ENCODE results near the gene SLPI.

Gene SLPI

GRCh38 chr20:45246109-45246508, 8.3 kb downstream of the SLPI start:
- H3K4me3 ChIP-seq (ENCODE audit: low read depth, low read length): no peak overlapping the region
- no peak for TF ChIP-seq CTCF (IDR thresholded peaks at IDR 0.05; ENCODE audit: insufficient read depth, low read depth, low read length, missing control alignments)
- DNase-seq (ENCODE audit: low read depth): no peak

- no peak for TF ChIP-seq CTCF (IDR thresholded peaks at IDR 0.05; ENCODE audit: insufficient read depth, low read depth, low read length, missing control alignments)
- no peak for DNase-seq (ENCODE audit: low read depth)
- no peak overlapping the region for H3K4me3 ChIP-seq (ENCODE audit: low read depth, low read length)
Measured at GRCh38 chr20:45238139-45238538, 16.2 kb downstream of the SLPI start.

DNA sequence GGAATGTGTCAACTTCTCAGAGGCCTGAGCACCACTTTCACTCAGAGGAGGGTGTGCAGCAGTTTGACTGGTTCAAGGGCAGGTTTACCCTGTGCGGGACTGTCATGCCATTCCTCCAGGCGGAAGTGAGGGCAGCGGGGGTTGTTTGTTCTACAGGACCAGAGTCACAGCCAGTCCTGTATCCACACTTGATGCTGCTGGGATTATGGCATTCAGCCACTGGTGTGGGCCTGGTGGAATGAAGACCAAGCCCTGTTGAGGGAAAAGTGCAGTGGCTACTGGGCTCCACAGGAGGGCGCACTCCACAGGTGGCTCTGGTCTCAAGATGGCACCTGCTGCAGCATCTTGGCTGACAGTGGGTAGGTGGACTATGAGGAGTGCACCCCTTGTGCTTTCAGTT, 18.4 kb downstream of the SLPI start:
- no peak overlapping the region for H3K4me3 ChIP-seq (ENCODE audit: low read depth, low read length)
- DNase-seq (ENCODE audit: low read depth): peak; percentile 18
- peak; percentile 48 for TF ChIP-seq CTCF (IDR thresholded peaks at IDR 0.05; ENCODE audit: insufficient read depth, low read depth, low read length, missing control alignments)

GRCh38 chr20:45230631-45231030, 23.7 kb downstream of the SLPI start:
- H3K4me3 ChIP-seq (ENCODE audit: low read depth, low read length): no peak overlapping the region
- TF ChIP-seq CTCF (IDR thresholded peaks at IDR 0.05; ENCODE audit: insufficient read depth, low read depth, low read length, missing control alignments): no peak
- no peak for DNase-seq (ENCODE audit: low read depth)

DNA sequence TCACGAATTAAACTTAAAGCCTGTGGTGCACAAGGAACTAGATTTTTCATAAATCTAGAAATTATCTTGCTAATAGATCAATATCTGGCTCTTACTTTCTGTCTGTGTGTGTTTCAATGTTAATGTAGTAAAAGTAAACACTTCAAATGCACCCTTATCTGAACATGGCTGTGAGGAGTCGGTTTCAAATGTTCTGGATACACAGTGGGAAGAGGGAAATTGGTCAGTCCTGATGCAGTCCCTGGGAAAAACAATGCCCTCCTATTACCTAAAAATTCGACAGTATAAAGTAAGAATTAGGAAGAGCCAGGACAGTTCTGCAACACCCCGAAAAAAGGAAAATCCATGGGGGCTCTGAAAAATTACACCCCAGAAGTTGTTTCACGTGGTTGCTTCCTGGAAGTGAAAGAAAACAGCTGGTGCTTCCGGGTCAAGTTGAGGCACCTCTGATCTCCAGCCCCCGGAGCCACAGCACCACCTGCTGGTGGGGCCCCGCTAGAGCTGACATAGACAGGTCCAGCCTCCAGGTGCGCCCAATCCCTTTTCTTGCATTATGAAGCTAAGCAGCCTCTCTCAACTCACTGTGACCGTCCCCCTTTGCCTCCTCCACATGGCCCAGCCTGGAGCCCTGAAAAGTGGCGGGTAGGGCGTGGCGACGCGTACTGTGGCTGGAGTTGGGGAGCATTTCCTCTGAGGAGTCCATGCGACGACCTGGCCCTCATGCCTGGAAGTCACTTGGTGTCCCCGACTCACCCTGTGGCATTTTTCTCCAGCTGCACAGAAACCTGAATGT, 24.9 kb downstream of the SLPI start:
- H3K4me3 ChIP-seq (ENCODE audit: low read depth, low read length): no peak overlapping the region
- peak; percentile 46 for DNase-seq (ENCODE audit: low read depth)
- peak; percentile 49 for TF ChIP-seq CTCF (IDR thresholded peaks at IDR 0.05; ENCODE audit: insufficient read depth, low read depth, low read length, missing control alignments)

GRCh38 chr20:45226287-45226686, 28.1 kb downstream of the SLPI start:
- TF ChIP-seq CTCF (IDR thresholded peaks at IDR 0.05; ENCODE audit: insufficient read depth, low read depth, low read length, missing control alignments): no peak
- no peak overlapping the region for H3K4me3 ChIP-seq (ENCODE audit: low read depth, low read length)
- DNase-seq (ENCODE audit: low read depth): no peak

GRCh38 chr20:45223136-45223535, 31.2 kb downstream of the SLPI start:
- TF ChIP-seq CTCF (IDR thresholded peaks at IDR 0.05; ENCODE audit: insufficient read depth, low read depth, low read length, missing control alignments): no peak
- DNase-seq (ENCODE audit: low read depth): no peak
- no peak overlapping the region for H3K4me3 ChIP-seq (ENCODE audit: low read depth, low read length)

Measured in GM12865 (cell line).